PC-3 (cell line): ENCODE data around the gene ACTG1. TPM values are rescaled to one million over a fixed set of nuclear protein-coding genes. Genes with fewer than 3 reads are reported as not detected.

Experiments used
- ATAC-seq: fragments of 200-7000 bp; cut with Tn5 transposase; 2 replicates; pipeline ENCODE4 v1.9.1; 2020; ENCODE audit warnings: mild to moderate bottlenecking, moderate library complexity
- BruUV-seq: library from RNA; stranded (reverse); fragments of 400-500 nt; replicated peaks from 2 replicates; lab custom pipeline; 2021; lab: Mats Ljungman, UMichigan
- CTCF ChIA-PET: fragments of 300-600 bp; sonication (Branson Sonifier 250); formaldehyde crosslinking; loops from one replicate; lab custom pipeline; 2022; ENCODE audit warnings: antibody characterized with exemption; lab: Charles Lee
- POLR2A ChIA-PET: fragments of 300-600 bp; sonication (Branson Sonifier 250); formaldehyde crosslinking; loops from one replicate; lab custom pipeline; 2022; ENCODE audit warnings: antibody characterized with exemption; ENCODE audit not compliant: unreplicated experiment; lab: Charles Lee
- DNase-seq: peaks from one replicate; pipeline ENCODE4 v3.0.0-alpha.2; 2015
- H2AFZ ChIP-seq: fragments of 300-600 bp; sonication (generic); 2 replicates; pipeline ENCODE4 v1.6.0; 2016; ENCODE audit warnings: antibody characterized with exemption, low read length
- H3F3A ChIP-seq: fragments of 300-600 bp; sonication (generic); one replicate; pipeline ENCODE4 v1.6.0; 2017; ENCODE audit warnings: antibody characterized with exemption, low read length, control low read depth, mild to moderate bottlenecking; ENCODE audit not compliant: unreplicated experiment
- H3K27ac ChIP-seq: fragments of 300-600 bp; sonication (generic); 2 replicates; pipeline ENCODE4 v1.5.1; 2016; ENCODE audit warnings: mild to moderate bottlenecking, low read length
- H3K27me3 ChIP-seq: fragments of 300-600 bp; sonication (generic); 2 replicates; pipeline ENCODE4 v1.6.1; 2016; ENCODE audit warnings: low read length, mixed read lengths
- H3K36me3 ChIP-seq: fragments of 300-600 bp; sonication (generic); 2 replicates; pipeline ENCODE4 v1.6.1; 2016; ENCODE audit warnings: low read depth, mixed run types, low read length, mixed read lengths
- H3K4me1 ChIP-seq: fragments of 300-600 bp; sonication (generic); 2 replicates; pipeline ENCODE4 v1.5.1; 2016; ENCODE audit warnings: low read length; ENCODE audit not compliant: insufficient read depth
- H3K4me2 ChIP-seq: fragments of 300-600 bp; sonication (generic); 2 replicates; pipeline ENCODE4 v1.6.0; 2016; ENCODE audit warnings: low read length
- H3K4me3 ChIP-seq: fragments of 300-600 bp; sonication (generic); 2 replicates; pipeline ENCODE4 v1.5.1; 2016; ENCODE audit warnings: mild to moderate bottlenecking, low read length, mixed read lengths
- H3K79me2 ChIP-seq: fragments of 300-600 bp; sonication (generic); 2 replicates; pipeline ENCODE4 v1.6.1; 2017; ENCODE audit warnings: low read length, mixed read lengths
- H3K9ac ChIP-seq: fragments of 300-600 bp; sonication (generic); 2 replicates; pipeline ENCODE4 v1.6.0; 2016; ENCODE audit warnings: mild to moderate bottlenecking, low read length
- H3K9me2 ChIP-seq: fragments of 300-600 bp; sonication (generic); replicated peaks from 2 replicates; pipeline ENCODE4 v1.6.1; 2016; ENCODE audit warnings: mixed run types, low read length, mixed read lengths
- H3K9me3 ChIP-seq: fragments of 300-600 bp; sonication (generic); 2 replicates; pipeline ENCODE4 v1.6.1; 2016; ENCODE audit warnings: low read length, mixed read lengths
- H4K20me1 ChIP-seq: fragments of 300-600 bp; sonication (generic); 2 replicates; pipeline ENCODE4 v1.6.1; 2016; ENCODE audit warnings: low read length, mixed read lengths
- EZH2 ChIP-seq: fragments of 300-600 bp; sonication (generic); IDR thresholded peaks from one replicate; pipeline ENCODE4 v1.6.1; 2017; ENCODE audit warnings: antibody characterized with exemption, mild to moderate bottlenecking, low read length; ENCODE audit not compliant: unreplicated experiment
- EZH2phosphoT487 ChIP-seq: fragments of 300-600 bp; sonication (generic); IDR thresholded peaks from 2 replicates; pipeline ENCODE4 v1.6.1; 2018; ENCODE audit warnings: mild to moderate bottlenecking, antibody characterized with exemption, low read length, borderline replicate concordance
- intact Hi-C: fragments of 100-400 bp; cut with micrococcal nuclease; formaldehyde crosslinking; loops from 2 replicates; pipeline ENCODE4 v1.9.0; 2023
- total RNA-seq: library from RNA; depleted of rRNA; stranded (reverse); fragments of >200 nt; gene quantifications from 2 replicates; pipeline ENCODE4 v1.2.3, GENCODE V29; 2014
- TF ChIP-seq, protein P1 (sequence below): fragments of 300-600 bp; sonication (generic); conservative IDR thresholded peaks from 2 replicates; pipeline ENCODE4 v1.5.1; 2017; ENCODE audit warnings: antibody characterized with exemption, low read depth, mild to moderate bottlenecking, low read length

The ACTG1 gene
- total RNA-seq, 1 experiment from 2014 or later, result 4,503 TPM

DNA sequence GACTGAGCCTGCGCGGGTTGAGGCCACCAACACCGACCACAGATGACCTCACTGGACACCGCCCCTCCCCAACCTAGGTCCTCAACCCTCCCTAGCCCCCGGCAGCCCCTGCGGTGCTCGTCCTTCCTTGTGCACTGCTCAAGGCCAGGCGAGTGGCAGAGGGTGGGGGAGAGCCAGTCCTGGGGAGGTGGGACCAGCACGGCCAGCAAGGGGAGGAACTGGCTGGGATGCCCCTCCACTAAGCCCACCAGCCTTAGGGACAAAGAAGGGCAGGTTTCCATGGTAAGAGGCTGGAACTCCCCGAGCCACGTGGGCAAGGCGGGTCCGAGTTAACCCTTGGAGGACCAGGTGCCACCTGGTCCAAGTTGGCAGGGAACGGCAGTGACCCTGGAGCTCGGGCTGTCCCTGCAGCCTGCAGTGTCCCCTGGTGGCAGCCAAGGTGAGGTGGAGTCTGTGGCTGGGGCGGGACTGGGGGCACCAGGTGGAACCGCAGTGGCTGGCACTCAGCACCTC is 24.8 kb upstream of the ACTG1 start:
- ATAC-seq (peak; percentile 39), DNase-seq (peak; percentile 33)
- H3K27me3 ChIP-seq, result no peaks in the 10 kb centered on the region
- no peak overlapping the region for H3K4me3 ChIP-seq
- no peaks in the 10 kb centered on the region for H3K9me2 ChIP-seq
- no peaks in the 10 kb centered on the region for H3K79me2 ChIP-seq
- H3F3A ChIP-seq, result no peaks in the 10 kb centered on the region
- intact Hi-C loops, result no loop called here
- no peaks in the 10 kb centered on the region for H3K4me1 ChIP-seq
- CTCF ChIA-PET, result interaction anchor here (0.6 kb wide), 1 partner anchor 19 kb away, joined by 3 read pairs; no protein-coding TSS in a partner anchor
- TF ChIP-seq, protein P1, sequence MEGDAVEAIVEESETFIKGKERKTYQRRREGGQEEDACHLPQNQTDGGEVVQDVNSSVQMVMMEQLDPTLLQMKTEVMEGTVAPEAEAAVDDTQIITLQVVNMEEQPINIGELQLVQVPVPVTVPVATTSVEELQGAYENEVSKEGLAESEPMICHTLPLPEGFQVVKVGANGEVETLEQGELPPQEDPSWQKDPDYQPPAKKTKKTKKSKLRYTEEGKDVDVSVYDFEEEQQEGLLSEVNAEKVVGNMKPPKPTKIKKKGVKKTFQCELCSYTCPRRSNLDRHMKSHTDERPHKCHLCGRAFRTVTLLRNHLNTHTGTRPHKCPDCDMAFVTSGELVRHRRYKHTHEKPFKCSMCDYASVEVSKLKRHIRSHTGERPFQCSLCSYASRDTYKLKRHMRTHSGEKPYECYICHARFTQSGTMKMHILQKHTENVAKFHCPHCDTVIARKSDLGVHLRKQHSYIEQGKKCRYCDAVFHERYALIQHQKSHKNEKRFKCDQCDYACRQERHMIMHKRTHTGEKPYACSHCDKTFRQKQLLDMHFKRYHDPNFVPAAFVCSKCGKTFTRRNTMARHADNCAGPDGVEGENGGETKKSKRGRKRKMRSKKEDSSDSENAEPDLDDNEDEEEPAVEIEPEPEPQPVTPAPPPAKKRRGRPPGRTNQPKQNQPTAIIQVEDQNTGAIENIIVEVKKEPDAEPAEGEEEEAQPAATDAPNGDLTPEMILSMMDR, result peak; percentile 65
- no peak for TF ChIP-seq EZH2phosphoT487
- H3K27ac ChIP-seq, result no peak overlapping the region
- H2AFZ ChIP-seq, result no peak overlapping the region
- H3K36me3 ChIP-seq, result no peaks in the 10 kb centered on the region
- no peak overlapping the region for H3K4me2 ChIP-seq
- H3K9ac ChIP-seq, result no peak overlapping the region
- BruUV-seq, result no TSS peak
- no peaks in the 10 kb centered on the region for H3K9me3 ChIP-seq
- POLR2A ChIA-PET, result no interaction called here
- H4K20me1 ChIP-seq, result no peaks in the 10 kb centered on the region

DNA sequence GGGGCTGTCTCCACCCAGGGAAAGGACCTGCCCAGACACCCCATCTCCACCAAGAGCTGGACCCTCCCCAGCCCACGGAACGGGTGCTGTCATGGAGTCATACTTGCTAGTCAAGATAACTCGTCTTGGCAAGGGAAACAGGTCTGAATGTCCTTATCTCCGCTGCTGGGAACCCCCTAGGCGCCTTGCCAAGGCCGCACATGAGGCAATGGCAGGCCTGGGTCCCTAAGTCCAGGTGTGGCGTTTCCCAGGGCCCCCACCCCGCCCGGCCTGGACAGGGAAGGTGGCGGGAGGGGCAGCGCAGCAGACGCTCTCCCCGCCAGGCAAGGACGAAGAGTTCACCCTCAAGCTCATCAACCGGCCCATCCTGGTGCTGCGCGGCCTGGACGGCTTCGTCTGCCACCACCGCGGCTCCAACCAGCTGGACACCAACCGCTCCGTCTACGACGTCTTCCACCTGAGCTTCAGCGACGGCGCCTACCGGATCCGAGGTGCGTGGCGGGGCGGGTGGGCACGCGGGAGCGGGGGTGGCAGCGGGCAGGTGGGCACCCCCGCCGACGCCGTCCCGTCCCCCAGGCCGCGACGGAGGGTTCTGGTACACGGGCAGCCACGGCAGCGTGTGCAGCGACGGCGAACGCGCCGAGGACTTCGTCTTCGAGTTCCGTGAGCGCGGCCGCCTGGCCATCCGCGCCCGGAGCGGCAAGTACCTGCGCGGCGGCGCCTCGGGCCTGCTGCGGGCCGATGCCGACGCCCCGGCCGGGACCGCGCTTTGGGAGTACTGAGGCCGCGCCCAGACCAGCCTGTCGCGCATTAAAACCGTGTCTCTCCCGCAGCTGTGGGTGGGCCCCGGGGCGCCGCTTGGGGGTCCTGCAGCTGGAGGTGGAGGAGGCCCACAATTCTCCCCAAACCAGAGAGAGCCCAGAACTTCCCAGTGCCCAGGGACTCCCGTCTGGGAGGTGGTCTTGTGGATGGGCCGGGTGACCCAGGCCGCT is 24.0 kb upstream of the ACTG1 start:
- H3K79me2 ChIP-seq, result no peaks in the 10 kb centered on the region
- no peaks in the 10 kb centered on the region for H3K9me2 ChIP-seq
- no peak overlapping the region for H2AFZ ChIP-seq
- intact Hi-C loops, result no loop called here
- no peaks in the 10 kb centered on the region for H3K36me3 ChIP-seq
- no TSS peak for BruUV-seq
- POLR2A ChIA-PET, result no interaction called here
- no peaks in the 10 kb centered on the region for H3K27me3 ChIP-seq
- no peaks in the 10 kb centered on the region for H3F3A ChIP-seq
- no peak for TF ChIP-seq EZH2
- TF ChIP-seq, protein P1, result no peak
- no peaks in the 10 kb centered on the region for H3K4me1 ChIP-seq
- no peaks in the 10 kb centered on the region for H4K20me1 ChIP-seq
- no peaks in the 10 kb centered on the region for H3K9me3 ChIP-seq
- no peak for ATAC-seq
- H3K9ac ChIP-seq, result no peak overlapping the region
- CTCF ChIA-PET, result no interaction called here
- no peak overlapping the region for H3K4me2 ChIP-seq
- no peak overlapping the region for H3K27ac ChIP-seq
- no peak overlapping the region for H3K4me3 ChIP-seq
- DNase-seq, result no peak
